ENCODE data around the gene RFTN1. TPM values are rescaled to one million over a fixed set of nuclear protein-coding genes. Genes with fewer than 3 reads are reported as not detected.

The RFTN1 gene
- total and polyA plus RNA-seq, 2 donors from 2014 or later, result 15.3 to 34.1 TPM

GRCh38 chr3:16515885-16516420, 2.5 kb upstream of the RFTN1 start:
- Histone ChIP-seq H3K36me3 (ENCODE audit: control insufficient read depth in 2 of 3, insufficient read depth in 3 of 3, low read length in 3 of 3) (no peaks in the 10 kb centered on the region), H3K9me3 (ENCODE audit: control insufficient read depth in 2 of 3, insufficient read depth in 1 of 3, low read length in 3 of 3) (no peaks in the 10 kb centered on the region), H3K4me3 (ENCODE audit: low read length in 3 of 3) (no peak overlapping the region), H3K27ac (ENCODE audit: low read depth in 2 of 2, low read length in 2 of 2) (no peak overlapping the region), H3K27me3 (ENCODE audit: control insufficient read depth, insufficient read depth, low read length) (no peaks in the 10 kb centered on the region), H3K4me1 (ENCODE audit: control insufficient read depth in 2 of 3, insufficient read depth in 2 of 3, low read depth in 1 of 3, low read length in 3 of 3) (peaks cover 0 to 5% (median under 1%) of the 10 kb centered on the region in 3 donors), H3K9ac (ENCODE audit: low read length in 3 of 3) (no peak overlapping the region)
- FAIRE-seq (no peak), DNase-seq (no peak)
- intact Hi-C loops (cut with DNase I), result no loop called here
- TF ChIP-seq, protein P1, sequence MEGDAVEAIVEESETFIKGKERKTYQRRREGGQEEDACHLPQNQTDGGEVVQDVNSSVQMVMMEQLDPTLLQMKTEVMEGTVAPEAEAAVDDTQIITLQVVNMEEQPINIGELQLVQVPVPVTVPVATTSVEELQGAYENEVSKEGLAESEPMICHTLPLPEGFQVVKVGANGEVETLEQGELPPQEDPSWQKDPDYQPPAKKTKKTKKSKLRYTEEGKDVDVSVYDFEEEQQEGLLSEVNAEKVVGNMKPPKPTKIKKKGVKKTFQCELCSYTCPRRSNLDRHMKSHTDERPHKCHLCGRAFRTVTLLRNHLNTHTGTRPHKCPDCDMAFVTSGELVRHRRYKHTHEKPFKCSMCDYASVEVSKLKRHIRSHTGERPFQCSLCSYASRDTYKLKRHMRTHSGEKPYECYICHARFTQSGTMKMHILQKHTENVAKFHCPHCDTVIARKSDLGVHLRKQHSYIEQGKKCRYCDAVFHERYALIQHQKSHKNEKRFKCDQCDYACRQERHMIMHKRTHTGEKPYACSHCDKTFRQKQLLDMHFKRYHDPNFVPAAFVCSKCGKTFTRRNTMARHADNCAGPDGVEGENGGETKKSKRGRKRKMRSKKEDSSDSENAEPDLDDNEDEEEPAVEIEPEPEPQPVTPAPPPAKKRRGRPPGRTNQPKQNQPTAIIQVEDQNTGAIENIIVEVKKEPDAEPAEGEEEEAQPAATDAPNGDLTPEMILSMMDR (IDR thresholded peaks at IDR 0.05; ENCODE audit: borderline replicate concordance, extremely low read depth, insufficient read depth), result no peak

GRCh38 chr3:16514755-16515353, 1.4 kb upstream of the RFTN1 start:
- H3K9ac ChIP-seq (ENCODE audit: low read length in 3 of 3), result no peak overlapping the region
- no peaks in the 10 kb centered on the region for H3K9me3 ChIP-seq (ENCODE audit: control insufficient read depth in 2 of 3, insufficient read depth in 1 of 3, low read length in 3 of 3)
- no peaks in the 10 kb centered on the region for H3K36me3 ChIP-seq (ENCODE audit: control insufficient read depth in 2 of 3, insufficient read depth in 3 of 3, low read length in 3 of 3)
- TF ChIP-seq, protein P1 (IDR thresholded peaks at IDR 0.05; ENCODE audit: borderline replicate concordance, extremely low read depth, insufficient read depth), result no peak
- no peaks in the 10 kb centered on the region for H3K27me3 ChIP-seq (ENCODE audit: control insufficient read depth, insufficient read depth, low read length)
- DNase-seq (no peak), FAIRE-seq (no peak)
- no peak overlapping the region for H3K27ac ChIP-seq (ENCODE audit: low read depth in 2 of 2, low read length in 2 of 2)
- no peak overlapping the region for H3K4me3 ChIP-seq (ENCODE audit: low read length in 3 of 3)
- intact Hi-C loops (cut with DNase I), result no loop called here
- peaks cover 0 to 8% (median 6%) of the 10 kb centered on the region in 3 donors for H3K4me1 ChIP-seq (ENCODE audit: control insufficient read depth in 2 of 3, insufficient read depth in 2 of 3, low read depth in 1 of 3, low read length in 3 of 3)

DNA sequence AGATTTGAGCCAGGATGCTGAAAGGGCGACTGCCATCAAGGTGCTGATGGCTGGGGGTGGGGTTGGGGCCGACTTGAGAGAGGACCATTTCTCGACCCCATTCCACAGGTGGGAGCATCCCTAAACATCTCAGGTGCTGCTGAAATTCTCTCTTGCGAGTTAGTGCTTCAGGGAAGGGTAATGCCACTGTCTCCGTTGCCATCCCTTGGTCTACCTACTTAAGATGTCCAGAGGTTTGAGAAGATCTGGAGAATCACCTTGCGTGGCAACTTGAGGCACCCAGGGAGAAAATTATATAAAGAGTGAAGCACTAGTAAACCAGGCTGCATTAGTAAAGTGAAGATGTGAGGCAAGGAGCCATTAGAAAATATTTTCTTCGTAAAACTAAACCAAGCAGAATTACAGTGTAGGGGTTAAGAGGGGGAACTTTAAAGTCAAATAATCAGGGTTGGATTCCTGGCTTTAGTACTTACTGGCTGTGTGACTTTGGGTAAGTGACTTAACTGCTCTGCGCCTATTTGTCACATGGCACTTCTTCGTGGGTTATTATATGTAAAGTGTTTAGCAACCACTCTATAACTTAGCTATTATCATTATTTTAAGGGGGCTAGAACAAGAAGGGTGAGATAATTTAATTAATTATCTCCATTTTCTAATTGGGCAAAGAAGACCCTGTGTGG, 662 bp upstream of the RFTN1 start:
- peak overlapping the region; percentile 45 to 67 for H3K27ac ChIP-seq (ENCODE audit: low read depth in 2 of 2, low read length in 2 of 2)
- no peak for FAIRE-seq

More for the DNA sequence above, 662 bp upstream of the RFTN1 start:
- H3K4me3 ChIP-seq (ENCODE audit: low read length in 3 of 3), result peak overlapping the region; percentile 43 to 67 (median 44)
- H3K36me3 ChIP-seq (ENCODE audit: control insufficient read depth in 2 of 3, insufficient read depth in 3 of 3, low read length in 3 of 3), result no peaks in the 10 kb centered on the region
- no peak for DNase-seq
- intact Hi-C loops (cut with DNase I), result no loop called here
- H3K27me3 ChIP-seq (ENCODE audit: control insufficient read depth, insufficient read depth, low read length), result no peaks in the 10 kb centered on the region
- H3K9me3 ChIP-seq (ENCODE audit: control insufficient read depth in 2 of 3, insufficient read depth in 1 of 3, low read length in 3 of 3), result no peaks in the 10 kb centered on the region
- H3K4me1 ChIP-seq (ENCODE audit: control insufficient read depth in 2 of 3, insufficient read depth in 2 of 3, low read depth in 1 of 3, low read length in 3 of 3), result peaks cover 0 to 8% (median 8%) of the 10 kb centered on the region in 3 donors
- H3K9ac ChIP-seq (ENCODE audit: low read length in 3 of 3), result no peak overlapping the region
- TF ChIP-seq, protein P1 (IDR thresholded peaks at IDR 0.05; ENCODE audit: borderline replicate concordance, extremely low read depth, insufficient read depth), result no peak
